Measurements from ENCODE around the gene ADM2. TPM values are rescaled to one million over a fixed set of nuclear protein-coding genes. Genes with fewer than 3 reads are reported as not detected.

ADM2 gene
- polyA plus RNA-seq, 1 of the 3 experiments (the other 2 are of a cell fraction), result 0.61 TPM

- peaks cover 0 to 24% of the 10 kb centered on the region in 2 experiments for H3K36me3 ChIP-seq (replicated peaks in 1 of 2; ENCODE audit: control insufficient read depth in 1 of 2, insufficient read depth in 2 of 2, low read length in 1 of 2)
- no CpG with 5 or more reads among the region's 6 CpGs for WGBS (ENCODE audit: low lambda C conversion rate)
- no peak overlapping the region for H3K9ac ChIP-seq
- H3K79me2 ChIP-seq (ENCODE audit: insufficient read depth), result peaks cover 63% of the 10 kb centered on the region
- no peak overlapping the region for H3K27ac ChIP-seq (ENCODE audit: low read depth in 2 of 2, low read length in 1 of 2)
- H3K4me3 ChIP-seq (ENCODE audit: low read depth in 2 of 2, low read length in 1 of 2), result no peak overlapping the region
- H3K9me3 ChIP-seq, result no peaks in the 10 kb centered on the region
- TF ChIP-seq GABPA (IDR thresholded peaks at IDR 0.05; ENCODE audit: low read depth), result no peak
- TF ChIP-seq MAX (IDR thresholded peaks at IDR 0.05; ENCODE audit: low read depth), result no peak
- no peak for TF ChIP-seq USF2 (IDR thresholded peaks at IDR 0.05; ENCODE audit: borderline replicate concordance, low read depth, low read length)
- no peak for TF ChIP-seq FOSL2 (IDR thresholded peaks at IDR 0.05; ENCODE audit: borderline replicate concordance, low read depth)
- no peak for TF ChIP-seq RXRA (IDR thresholded peaks at IDR 0.05; ENCODE audit: borderline replicate concordance, low read depth)
- TF ChIP-seq USF1 (IDR thresholded peaks at IDR 0.05; ENCODE audit: borderline replicate concordance, low read depth), result no peak
- TF ChIP-seq NFIC (IDR thresholded peaks at IDR 0.05; ENCODE audit: borderline replicate concordance), result no peak
- no peak for TF ChIP-seq MEF2A (IDR thresholded peaks at IDR 0.05; ENCODE audit: borderline replicate concordance, low read depth)
- TF ChIP-seq FOXM1 (IDR thresholded peaks at IDR 0.05; ENCODE audit: low read depth), result no peak
- no peak for TF ChIP-seq NRF1 (IDR thresholded peaks at IDR 0.05; ENCODE audit: low read depth, low read length)
- no peak for TF ChIP-seq CHD2 (IDR thresholded peaks at IDR 0.05; ENCODE audit: low read length, partially characterized antibody)
- TF ChIP-seq REST (IDR thresholded peaks at IDR 0.05; ENCODE audit: low read depth, low read length), result no peak
- TF ChIP-seq JUND (IDR thresholded peaks at IDR 0.05), result no peak
- TF ChIP-seq ELF1 (IDR thresholded peaks at IDR 0.05), result no peak
- no peak for TF ChIP-seq EP300 (IDR thresholded peaks at IDR 0.05; ENCODE audit: borderline replicate concordance in 1 of 2, low read depth in 1 of 2, low read length in 1 of 2)
- TF ChIP-seq SIN3A (IDR thresholded peaks at IDR 0.05; ENCODE audit: borderline replicate concordance, low read depth, low read length), result no peak
- ChIA-PET POLR2A (interaction anchor here (1.1 kb wide), 1 partner anchor 55 kb away, joined by 3 read pairs; the partner anchor contains the start of gene SCO2), CTCF (interaction anchor here (0.8 to 1.2 kb wide), 2 partner anchors 28 to 143 kb away, joined by 3 read pairs; no protein-coding TSS in a partner anchor)
- H4K20me1 ChIP-seq (ENCODE audit: insufficient read depth), result peaks cover 65% of the 10 kb centered on the region
- H3K4me2 ChIP-seq, result no peak overlapping the region
- no peaks in the 10 kb centered on the region for H3F3A ChIP-seq (replicated peaks; ENCODE audit: insufficient read depth)
- no peak overlapping the region for H2AFZ ChIP-seq (ENCODE audit: low read depth)
- H3K9me2 ChIP-seq, result no peaks in the 10 kb centered on the region
- DNase-seq, result no peak
- H3K27me3 ChIP-seq (ENCODE audit: insufficient read depth), result no peaks in the 10 kb centered on the region
- H3K4me1 ChIP-seq (ENCODE audit: control insufficient read depth in 1 of 2, insufficient read depth in 2 of 2, low read depth in 1 of 2, low read length in 1 of 2), result peaks cover 4 to 38% of the 10 kb centered on the region in 2 experiments; a peak in 2 of 4 replicates
Observed at GRCh38 chr22:50470491-50470890, 10.9 kb upstream of the ADM2 start.

All from SK-N-SH (cell line).